Activated CD4-positive, CD25-positive, alpha-beta regulatory T cell treated with anti-CD3 and anti-CD28 coated beads, Interleukin-2, amount 50 U/mL, for 24 hours (primary cell): ENCODE data around the gene EDEM2.
"Not testable (repeated sequence)": the region's sequence is repeated elsewhere in the genome, so short reads cannot be mapped to it uniquely, and the experiment has no call there.

Source experiments
- ATAC-seq, 2 donors: fragments of 150-1000 bp; cut with Tn5 transposase; one replicate each; pipeline ENCODE4 v1.10.0; 2021; ENCODE audit warnings: mild to moderate bottlenecking in 1 of 2, moderate library complexity in 1 of 2

EDEM2 gene, protein sequence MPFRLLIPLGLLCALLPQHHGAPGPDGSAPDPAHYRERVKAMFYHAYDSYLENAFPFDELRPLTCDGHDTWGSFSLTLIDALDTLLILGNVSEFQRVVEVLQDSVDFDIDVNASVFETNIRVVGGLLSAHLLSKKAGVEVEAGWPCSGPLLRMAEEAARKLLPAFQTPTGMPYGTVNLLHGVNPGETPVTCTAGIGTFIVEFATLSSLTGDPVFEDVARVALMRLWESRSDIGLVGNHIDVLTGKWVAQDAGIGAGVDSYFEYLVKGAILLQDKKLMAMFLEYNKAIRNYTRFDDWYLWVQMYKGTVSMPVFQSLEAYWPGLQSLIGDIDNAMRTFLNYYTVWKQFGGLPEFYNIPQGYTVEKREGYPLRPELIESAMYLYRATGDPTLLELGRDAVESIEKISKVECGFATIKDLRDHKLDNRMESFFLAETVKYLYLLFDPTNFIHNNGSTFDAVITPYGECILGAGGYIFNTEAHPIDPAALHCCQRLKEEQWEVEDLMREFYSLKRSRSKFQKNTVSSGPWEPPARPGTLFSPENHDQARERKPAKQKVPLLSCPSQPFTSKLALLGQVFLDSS

GRCh38 chr20:35146920-35147574 lies at the start of gene EDEM2:
Gene EDEM2 (minus strand): TSS chr20:35147336. CDS start chr20:35147258, 78 bp downstream.
- ATAC-seq = peak; percentile 90 to 91

- no peak for ATAC-seq
Observed at GRCh38 chr20:35196313-35196712, 49.2 kb upstream of the EDEM2 start.

GRCh38 chr20:35193031-35193791 lies 46.1 kb upstream of the EDEM2 start:
- not testable (repeated sequence) for ATAC-seq

GRCh38 chr20:35192118-35192872 lies 45.2 kb upstream of the EDEM2 start:
- ATAC-seq = no peak

GRCh38 chr20:35191419-35192117 lies 44.4 kb upstream of the EDEM2 start:
- no peak for ATAC-seq

DNA sequence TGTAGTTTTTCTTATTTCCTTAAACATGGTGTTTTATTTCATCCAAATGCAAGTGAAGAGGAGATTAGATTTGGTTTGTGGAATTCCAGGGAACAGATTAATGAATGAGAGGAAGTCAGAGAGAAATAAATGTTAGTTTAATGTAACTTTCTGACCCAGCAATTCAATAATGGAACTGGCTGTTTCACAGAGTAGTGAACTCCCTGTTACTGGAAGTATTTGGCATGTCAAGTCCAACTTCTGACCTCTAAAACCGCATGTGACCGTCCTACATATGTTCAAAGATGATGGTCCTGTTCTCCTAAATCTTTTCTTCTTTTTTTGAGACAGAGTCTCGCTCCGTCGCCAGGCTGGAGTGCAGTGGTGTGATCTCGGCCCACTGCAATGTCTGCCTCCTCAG lies 43.4 kb upstream of the EDEM2 start:
- ATAC-seq = no peak

DNA sequence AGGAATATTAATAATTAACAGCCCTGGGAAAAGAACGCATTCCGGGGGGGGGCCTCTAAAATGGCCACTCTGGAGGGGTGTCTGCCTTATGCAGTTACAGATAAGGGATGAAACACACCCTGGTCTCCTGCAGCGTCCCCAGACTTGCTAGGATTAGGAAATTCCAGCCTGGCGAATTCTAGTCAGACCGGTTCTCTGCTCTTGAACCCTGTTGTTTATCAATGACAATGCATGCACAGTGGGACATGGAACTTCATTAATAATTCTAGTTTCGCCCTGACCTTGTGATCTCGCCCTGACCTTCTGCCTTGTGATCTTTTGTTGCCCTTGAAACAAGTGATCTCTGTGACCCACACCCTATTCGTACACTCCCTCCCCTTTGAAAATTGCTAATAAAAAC lies 42.1 kb upstream of the EDEM2 start:
- not testable (repeated sequence) for ATAC-seq

DNA sequence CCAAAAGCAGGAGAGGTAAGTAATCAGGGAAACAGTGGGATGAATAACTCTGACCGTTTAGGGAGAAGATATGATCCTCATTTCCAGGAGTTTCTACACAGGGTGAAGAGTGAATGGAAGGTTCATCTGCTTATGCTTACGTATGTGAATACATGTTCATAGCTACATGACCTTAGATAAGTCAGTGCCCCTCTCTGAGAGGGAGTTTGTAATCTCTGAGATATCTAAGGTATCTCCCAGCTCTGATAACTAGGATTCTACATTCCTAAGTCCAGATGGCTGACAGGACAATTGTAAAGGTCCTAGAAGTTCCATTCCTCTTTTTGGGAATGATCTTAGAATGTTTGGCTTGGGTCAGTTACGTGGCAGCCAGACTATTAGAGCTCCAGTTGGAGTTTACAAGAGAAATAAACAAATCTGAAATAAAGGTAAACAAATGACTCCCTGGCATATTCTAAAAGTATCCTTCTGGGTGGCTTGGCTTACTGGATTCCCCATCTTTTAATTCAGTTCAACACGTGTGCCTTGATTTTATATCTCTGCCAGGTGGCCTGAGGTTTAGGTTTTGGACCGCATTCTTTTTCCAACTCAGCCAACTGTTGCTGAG lies 40.6 kb upstream of the EDEM2 start:
- ATAC-seq = no peak

GRCh38 chr20:35186691-35187289 lies 39.7 kb upstream of the EDEM2 start:
- not testable (repeated sequence) for ATAC-seq

DNA sequence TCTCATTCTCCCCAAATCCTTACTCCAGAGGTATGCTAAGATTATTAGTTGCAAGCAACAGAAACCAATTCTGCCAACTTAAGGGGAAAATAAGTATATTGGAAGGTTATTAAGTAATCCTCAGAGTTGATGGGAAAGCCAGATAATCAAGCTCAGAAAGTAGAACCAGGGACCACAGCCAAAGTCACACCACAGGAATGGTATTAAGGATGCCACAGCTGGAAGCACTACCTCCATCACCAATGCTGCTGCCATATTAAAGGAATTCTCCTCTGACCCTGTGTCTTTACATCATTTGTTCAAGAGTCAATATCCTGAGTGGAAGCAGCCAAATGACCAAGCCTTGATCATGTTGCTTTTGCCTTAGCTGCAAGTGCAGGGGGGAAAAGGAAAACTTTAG lies 34.6 kb upstream of the EDEM2 start:
- no peak for ATAC-seq

- ATAC-seq = no peak
Observed at GRCh38 chr20:35180266-35180665, 33.1 kb upstream of the EDEM2 start.

GRCh38 chr20:35179292-35180212 lies 32.4 kb upstream of the EDEM2 start:
- no peak for ATAC-seq

- no peak for ATAC-seq
Observed at GRCh38 chr20:35176132-35176531, 29.0 kb upstream of the EDEM2 start.

DNA sequence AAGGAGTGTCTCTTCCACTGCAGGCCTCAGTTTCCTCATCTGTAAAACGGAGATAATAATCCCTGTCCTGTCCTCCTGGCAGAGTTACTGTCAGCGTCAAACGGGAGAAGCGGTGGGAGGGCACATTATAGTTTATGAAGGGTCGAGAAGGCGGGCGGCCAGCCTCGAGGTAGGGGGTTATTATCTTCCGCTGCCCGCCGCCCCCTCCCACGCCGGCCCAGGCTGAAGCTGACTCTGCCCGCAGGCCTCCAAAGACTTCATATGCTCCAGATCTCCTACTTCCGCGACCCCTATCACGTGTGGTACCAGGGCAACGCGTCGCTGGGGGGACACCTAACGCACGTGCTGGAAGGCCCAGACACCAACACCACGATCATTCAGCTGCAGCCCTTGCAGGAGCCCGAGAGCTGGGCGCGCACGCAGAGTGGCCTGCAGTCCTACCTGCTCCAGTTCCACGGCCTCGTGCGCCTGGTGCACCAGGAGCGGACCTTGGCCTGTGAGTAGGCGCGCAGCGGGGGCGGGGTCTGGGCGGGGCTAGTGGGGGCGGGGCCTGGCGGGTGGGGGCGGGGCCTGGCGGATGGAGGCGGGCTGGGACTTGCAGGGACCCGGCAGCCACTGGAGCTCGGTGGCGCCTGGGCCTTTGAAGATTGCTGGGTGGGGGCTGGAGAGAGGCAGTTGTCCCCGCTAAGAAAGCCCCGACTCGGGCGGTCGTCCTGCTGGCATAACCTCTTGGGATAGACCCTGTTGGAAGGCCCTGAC lies 27.5 kb upstream of the EDEM2 start:
- ATAC-seq = no peak

DNA sequence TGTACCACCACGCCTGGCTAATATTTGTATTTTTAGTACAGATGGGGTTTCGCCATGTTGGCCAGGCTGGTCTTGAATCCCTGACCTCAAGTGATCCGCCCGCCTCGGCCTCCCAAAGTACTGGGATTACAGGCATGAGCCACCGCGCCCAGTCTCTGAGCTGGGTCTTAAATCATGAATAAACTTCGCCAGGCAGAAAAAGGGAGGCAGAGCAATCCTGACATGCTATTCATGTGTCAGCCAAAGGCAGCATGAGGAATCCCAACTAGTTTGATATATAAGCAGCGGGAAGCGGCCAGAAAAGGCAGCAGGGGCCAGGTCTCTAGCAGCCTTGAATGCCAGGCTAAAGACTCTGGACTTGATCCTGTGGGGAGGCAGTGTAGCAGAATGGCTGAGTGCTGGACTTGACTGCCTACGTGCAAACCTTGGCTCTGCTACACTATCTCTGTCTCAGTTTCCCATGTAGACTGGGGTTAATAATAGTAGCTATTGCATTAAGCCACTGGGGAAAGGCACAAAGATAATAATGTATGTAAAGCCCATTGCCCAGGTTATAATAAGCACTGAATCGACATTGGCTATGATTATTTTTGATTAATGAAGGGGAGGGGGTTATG lies 26.5 kb upstream of the EDEM2 start:
- ATAC-seq = no peak

GRCh38 chr20:35172434-35172806 lies 25.3 kb upstream of the EDEM2 start:
- ATAC-seq = no peak

GRCh38 chr20:35171753-35172433 lies 24.8 kb upstream of the EDEM2 start, which contains the start of gene PROCR:
Gene PROCR (plus strand): TSS chr20:35172072. CDS start chr20:35172155, 83 bp downstream.
- peak; percentile 33 to 41 for ATAC-seq

DNA sequence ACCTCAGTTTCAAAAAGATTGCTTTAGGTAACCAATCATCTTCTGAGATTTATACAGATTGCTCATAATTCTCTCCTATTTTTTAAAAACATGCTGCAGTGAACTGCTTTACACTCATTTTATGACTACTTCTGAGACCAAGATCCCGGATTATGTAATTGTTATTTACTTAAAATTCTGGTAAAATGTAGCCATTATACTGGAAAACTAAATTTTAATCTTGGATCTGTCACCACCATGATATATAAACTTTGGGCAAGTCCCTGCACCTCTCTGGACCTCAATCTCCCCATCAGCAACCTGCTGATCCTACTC lies 24.3 kb upstream of the EDEM2 start:
- ATAC-seq = no peak
